PC-9 (cell line): ENCODE data around the gene MAGI1. TPM values are rescaled to one million over a fixed set of nuclear protein-coding genes. Genes with fewer than 3 reads are reported as not detected.

Experiments
- BruUV-seq: library from RNA; stranded (reverse); fragments of 400-500 nt; replicated peaks from 2 replicates; lab custom pipeline; 2021; lab: Mats Ljungman, UMichigan
- CTCF ChIA-PET: fragments of 300-600 bp; sonication (Branson Sonifier 250); formaldehyde crosslinking; loops from one replicate; lab custom pipeline; 2022; ENCODE audit warnings: antibody characterized with exemption; lab: Charles Lee
- POLR2A ChIA-PET: fragments of 300-600 bp; sonication (Branson Sonifier 250); formaldehyde crosslinking; loops from one replicate; lab custom pipeline; 2022; ENCODE audit warnings: antibody characterized with exemption; ENCODE audit not compliant: unreplicated experiment; lab: Charles Lee
- DNase-seq, 2 experiments: peaks; one replicate each; pipeline versions ENCODE4 v3.0.0 to v3.0.0-alpha.2; 2015 to 2022; ENCODE audit warnings: mixed read lengths in 1 of 2
- H2AFZ ChIP-seq: fragments of 200-600 bp; sonication (generic); 2 replicates; pipeline ENCODE4 v1.8.1; 2017; ENCODE audit warnings: antibody characterized with exemption
- H3F3A ChIP-seq: fragments of 200-600 bp; sonication (generic); 2 replicates; pipeline ENCODE4 v1.8.1; 2017; ENCODE audit warnings: antibody characterized with exemption, mild to moderate bottlenecking, low read depth; ENCODE audit not compliant: insufficient read depth
- H3K27ac ChIP-seq: fragments of 200-600 bp; sonication (generic); 2 replicates; pipeline ENCODE4 v1.6.1; 2016; ENCODE audit warnings: mixed run types
- H3K27me3 ChIP-seq: fragments of 200-600 bp; sonication (generic); 2 replicates; pipeline ENCODE4 v1.6.1; 2016; ENCODE audit warnings: low read depth, mixed run types; ENCODE audit not compliant: insufficient read depth
- H3K36me3 ChIP-seq: fragments of 200-600 bp; sonication (generic); 2 replicates; pipeline ENCODE4 v1.6.1; 2016; ENCODE audit warnings: low read depth, mixed run types
- H3K4me1 ChIP-seq: fragments of 200-600 bp; sonication (generic); replicated peaks from 2 replicates; pipeline ENCODE4 v1.6.1; 2016; ENCODE audit warnings: mixed run types; ENCODE audit not compliant: insufficient read depth
- H3K4me2 ChIP-seq: fragments of 200-600 bp; sonication (generic); 2 replicates; pipeline ENCODE4 v1.6.1; 2017; ENCODE audit warnings: mixed run types
- H3K4me3 ChIP-seq: fragments of 200-600 bp; sonication (generic); 2 replicates; pipeline ENCODE4 v1.6.1; 2016; ENCODE audit warnings: mixed run types
- H3K79me2 ChIP-seq: fragments of 200-600 bp; sonication (generic); 2 replicates; pipeline ENCODE4 v1.6.1; 2017; ENCODE audit warnings: low read depth, mixed run types
- H3K9me2 ChIP-seq: fragments of 200-600 bp; sonication (generic); 2 replicates; pipeline ENCODE4 v1.8.1; 2017; ENCODE audit warnings: mild to moderate bottlenecking; ENCODE audit not compliant: insufficient read depth
- H3K9me3 ChIP-seq: fragments of 200-600 bp; sonication (generic); 2 replicates; pipeline ENCODE4 v1.8.1; 2016; ENCODE audit warnings: low read depth; ENCODE audit not compliant: insufficient read depth
- H4K20me1 ChIP-seq: fragments of 200-600 bp; sonication (generic); 2 replicates; pipeline ENCODE4 v1.8.1; 2017; ENCODE audit not compliant: insufficient read depth
- EZH2 ChIP-seq: fragments of 200-600 bp; sonication (generic); IDR thresholded peaks from 2 replicates; pipeline ENCODE4 v1.8.0; 2017; ENCODE audit warnings: antibody characterized with exemption, low read depth
- intact Hi-C: fragments of 100-400 bp; cut with micrococcal nuclease; formaldehyde crosslinking; loops from one replicate; pipeline ENCODE4 v1.10.0; 2022; ENCODE audit not compliant: unreplicated experiment
- total RNA-seq: library from RNA; stranded (reverse); gene quantifications from 2 replicates; pipeline ENCODE4 v1.2.3, GENCODE V29; 2021
- TF ChIP-seq, protein P1 (sequence below): fragments of 200-600 bp; sonication (generic); conservative IDR thresholded peaks from 2 replicates; pipeline ENCODE4 v1.6.1; 2017; ENCODE audit warnings: mixed run types, antibody characterized with exemption, mild to moderate bottlenecking, moderate library complexity

Gene MAGI1
- total RNA-seq, 1 experiment from 2014 or later = 23.3 TPM

DNA sequence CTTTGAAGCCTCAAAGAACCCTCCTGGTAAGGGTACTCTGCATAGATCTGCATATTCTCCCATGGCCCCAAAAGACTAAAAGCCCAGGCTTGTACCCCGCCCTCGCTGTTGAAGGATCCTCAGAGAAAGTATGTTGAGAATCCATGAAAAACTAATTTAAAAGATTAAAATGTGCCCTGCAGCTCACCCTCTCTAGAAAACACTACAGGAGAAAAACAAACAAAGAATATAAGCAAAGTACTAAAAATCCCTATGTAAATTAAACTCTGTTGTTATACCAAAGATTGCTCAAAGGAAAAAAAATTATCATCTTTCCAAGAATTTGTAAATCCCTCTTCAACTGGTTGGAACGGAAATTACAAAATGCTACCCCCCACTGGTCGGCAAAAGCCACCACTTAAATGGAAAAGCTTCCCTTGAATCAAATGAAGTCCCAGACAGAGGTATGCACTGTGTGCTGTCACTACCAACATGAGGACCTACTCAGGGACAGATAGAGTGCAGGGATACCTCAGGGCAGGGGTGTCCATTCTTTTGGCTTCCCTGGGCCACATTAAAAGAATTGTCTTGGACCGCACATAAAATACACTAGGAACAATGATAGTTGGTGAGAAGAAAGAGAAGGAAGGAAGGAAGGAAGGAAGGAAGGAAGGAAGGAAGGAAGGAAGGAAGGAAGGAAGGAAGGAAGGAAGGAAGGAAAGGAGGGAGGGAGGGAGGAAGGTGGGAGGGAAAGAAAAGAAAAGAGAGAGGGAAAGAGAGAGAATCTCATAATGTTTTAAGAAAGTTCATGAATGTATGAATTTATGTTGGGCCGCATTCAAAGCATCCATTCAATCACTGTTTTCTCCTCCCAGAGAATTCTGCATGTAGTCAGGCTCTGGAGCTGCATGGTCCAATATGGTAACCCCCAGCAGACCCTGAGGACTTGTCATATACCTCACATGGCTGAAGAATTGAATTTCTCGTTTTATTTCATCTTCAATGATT, 88.1 kb downstream of the MAGI1 start:
- intact Hi-C loops = loop anchor here (5.0 kb wide), 2 partner anchors 62 to 93 kb away; no protein-coding TSS in a partner anchor
- no peaks in the 10 kb centered on the region for H3K9me3 ChIP-seq
- H3K36me3 ChIP-seq = no peaks in the 10 kb centered on the region
- DNase-seq = no peak
- H4K20me1 ChIP-seq = no peaks in the 10 kb centered on the region
- no peaks in the 10 kb centered on the region for H3K27me3 ChIP-seq
- peaks cover 48% of the 10 kb centered on the region for H3K79me2 ChIP-seq
- ChIA-PET POLR2A (interaction anchor here (0.7 kb wide), 1 partner anchor 13 kb away, joined by 3 read pairs; no protein-coding TSS in a partner anchor), CTCF (no interaction called here)
- peak overlapping the region; percentile 100; the same call in 1 of the 2 replicates for H3K27ac ChIP-seq
- H3K4me3 ChIP-seq = no peak overlapping the region
- peak overlapping the region; percentile 13; the same call in 1 of the 2 replicates for H3K4me2 ChIP-seq
- no peak overlapping the region for H2AFZ ChIP-seq
- peaks cover 52% of the 10 kb centered on the region for H3K4me1 ChIP-seq
- no peak for TF ChIP-seq EZH2
- TF ChIP-seq, protein P1, sequence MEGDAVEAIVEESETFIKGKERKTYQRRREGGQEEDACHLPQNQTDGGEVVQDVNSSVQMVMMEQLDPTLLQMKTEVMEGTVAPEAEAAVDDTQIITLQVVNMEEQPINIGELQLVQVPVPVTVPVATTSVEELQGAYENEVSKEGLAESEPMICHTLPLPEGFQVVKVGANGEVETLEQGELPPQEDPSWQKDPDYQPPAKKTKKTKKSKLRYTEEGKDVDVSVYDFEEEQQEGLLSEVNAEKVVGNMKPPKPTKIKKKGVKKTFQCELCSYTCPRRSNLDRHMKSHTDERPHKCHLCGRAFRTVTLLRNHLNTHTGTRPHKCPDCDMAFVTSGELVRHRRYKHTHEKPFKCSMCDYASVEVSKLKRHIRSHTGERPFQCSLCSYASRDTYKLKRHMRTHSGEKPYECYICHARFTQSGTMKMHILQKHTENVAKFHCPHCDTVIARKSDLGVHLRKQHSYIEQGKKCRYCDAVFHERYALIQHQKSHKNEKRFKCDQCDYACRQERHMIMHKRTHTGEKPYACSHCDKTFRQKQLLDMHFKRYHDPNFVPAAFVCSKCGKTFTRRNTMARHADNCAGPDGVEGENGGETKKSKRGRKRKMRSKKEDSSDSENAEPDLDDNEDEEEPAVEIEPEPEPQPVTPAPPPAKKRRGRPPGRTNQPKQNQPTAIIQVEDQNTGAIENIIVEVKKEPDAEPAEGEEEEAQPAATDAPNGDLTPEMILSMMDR = no peak
- H3K9me2 ChIP-seq = no peaks in the 10 kb centered on the region
- H3F3A ChIP-seq = peaks cover 37% of the 10 kb centered on the region
- no TSS peak for BruUV-seq

DNA sequence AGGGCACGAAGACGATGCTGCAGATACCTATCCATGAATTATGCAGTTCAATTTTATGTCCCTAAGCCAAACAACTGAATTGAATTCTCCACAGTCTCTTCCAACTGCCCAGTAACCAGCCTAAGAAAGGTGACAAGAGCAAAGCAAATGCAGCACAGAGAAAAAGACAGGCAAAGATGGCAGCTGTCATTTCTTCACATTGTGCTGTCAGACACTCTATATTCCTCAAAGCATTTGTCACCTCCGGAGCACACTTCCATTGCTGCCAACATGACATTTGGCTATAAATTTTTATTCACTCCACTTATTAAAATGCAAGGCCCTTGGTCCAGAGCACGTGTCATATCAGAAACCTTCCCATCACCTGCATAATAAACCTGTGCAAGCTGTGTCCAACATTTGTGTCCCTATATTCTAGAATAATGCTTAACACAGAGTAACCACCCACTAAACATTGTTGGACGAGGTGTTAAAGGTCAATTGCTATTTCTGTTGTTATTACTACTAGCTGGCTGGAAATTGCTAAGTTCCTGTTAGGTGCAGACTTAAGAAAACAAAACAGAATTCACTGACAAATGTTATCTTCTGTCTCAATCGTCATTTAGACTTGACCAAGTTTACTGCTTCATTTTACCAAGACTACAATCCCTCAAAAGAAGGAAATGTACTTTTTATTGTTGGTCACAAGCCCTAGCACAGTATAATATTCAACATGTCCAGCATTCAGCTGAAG, 89.7 kb downstream of the MAGI1 start:
- H3K36me3 ChIP-seq = no peaks in the 10 kb centered on the region
- ChIA-PET CTCF (no interaction called here), POLR2A (interaction anchor here (0.7 kb wide), 1 partner anchor 60 kb away, joined by 4 read pairs; no protein-coding TSS in a partner anchor)
- no peak for DNase-seq
- H3K4me3 ChIP-seq = no peak overlapping the region
- peaks cover 27% of the 10 kb centered on the region for H3F3A ChIP-seq
- no peak for TF ChIP-seq EZH2
- TF ChIP-seq, protein P1 = no peak
- H3K27ac ChIP-seq = no peak overlapping the region
- H3K4me2 ChIP-seq = no peak overlapping the region
- intact Hi-C loops = no loop called here
- H3K4me1 ChIP-seq = peaks cover 36% of the 10 kb centered on the region
- no peaks in the 10 kb centered on the region for H3K9me2 ChIP-seq
- no peaks in the 10 kb centered on the region for H3K27me3 ChIP-seq
- H3K79me2 ChIP-seq = peaks cover 45% of the 10 kb centered on the region
- no TSS peak for BruUV-seq
- H4K20me1 ChIP-seq = no peaks in the 10 kb centered on the region
- no peak overlapping the region for H2AFZ ChIP-seq
- H3K9me3 ChIP-seq = no peaks in the 10 kb centered on the region

DNA sequence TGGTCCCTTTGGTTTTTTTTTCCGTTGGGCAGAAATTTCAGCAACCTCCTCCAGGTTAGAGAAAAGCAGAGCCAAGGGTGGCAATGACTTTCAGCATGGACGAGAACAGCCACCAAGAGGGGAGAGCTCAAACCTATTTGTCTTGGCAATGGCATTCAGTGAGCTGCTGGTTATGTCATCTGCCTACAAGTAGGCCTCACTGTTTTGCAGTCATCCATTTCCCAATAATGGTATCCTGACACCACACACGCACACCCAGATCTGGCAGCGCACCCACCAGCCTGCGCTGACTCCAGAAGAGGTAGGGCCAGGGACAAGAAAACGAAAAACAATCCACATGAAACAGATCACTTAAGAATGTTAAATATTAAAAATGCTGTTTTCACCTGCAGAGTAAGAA, 92.3 kb downstream of the MAGI1 start:
- intact Hi-C loops = no loop called here
- Histone ChIP-seq H3K4me2 (no peak overlapping the region), H3K27me3 (no peaks in the 10 kb centered on the region), H3K36me3 (no peaks in the 10 kb centered on the region), H3K9me2 (no peaks in the 10 kb centered on the region), H4K20me1 (no peaks in the 10 kb centered on the region), H3K9me3 (no peaks in the 10 kb centered on the region), H3F3A (peaks cover 5% of the 10 kb centered on the region; the same call in 1 of the 2 replicates), H3K79me2 (peaks cover 40% of the 10 kb centered on the region), H3K27ac (no peak overlapping the region), H3K4me1 (peaks cover 13% of the 10 kb centered on the region), H3K4me3 (no peak overlapping the region), H2AFZ (no peak overlapping the region)
- BruUV-seq = no TSS peak
- TF ChIP-seq EZH2 = no peak
- TF ChIP-seq, protein P1 = no peak
- ChIA-PET POLR2A (no interaction called here), CTCF (no interaction called here)
- DNase-seq = no peak
